IPS-18a (cell line): ENCODE results near the gene TMEM38A.
A peak's percentile ranks its signal among the peaks of the same experiment; 100 is the strongest.
"Not testable (repeated sequence)": the region's sequence is repeated elsewhere in the genome, so short reads cannot be mapped to it uniquely, and the experiment has no call there.

Experiments used
- H3K27ac ChIP-seq: one replicate; pipeline ENCODE4 v1.5.1; 2013; ENCODE audit warnings: low read length
- H3K27me3 ChIP-seq: one replicate; pipeline ENCODE4 v1.6.1; 2013; ENCODE audit warnings: mild to moderate bottlenecking, low read length; ENCODE audit not compliant: control insufficient read depth, insufficient read depth
- H3K36me3 ChIP-seq: one replicate; pipeline ENCODE4 v1.6.1; 2013; ENCODE audit warnings: low read depth, low read length; ENCODE audit not compliant: control insufficient read depth
- H3K4me1 ChIP-seq: one replicate; pipeline ENCODE4 v1.6.1; 2013; ENCODE audit warnings: low read depth, low read length; ENCODE audit not compliant: control insufficient read depth
- H3K4me3 ChIP-seq: one replicate; pipeline ENCODE4 v1.5.1; 2013; ENCODE audit warnings: low read length
- H3K9ac ChIP-seq: one replicate; pipeline ENCODE4 v1.6.1; 2013; ENCODE audit warnings: mild to moderate bottlenecking, low read length, moderate library complexity
- H3K9me3 ChIP-seq: one replicate; pipeline ENCODE4 v1.6.1; 2013; ENCODE audit warnings: low read depth, low read length; ENCODE audit not compliant: control insufficient read depth

The TMEM38A gene

DNA sequence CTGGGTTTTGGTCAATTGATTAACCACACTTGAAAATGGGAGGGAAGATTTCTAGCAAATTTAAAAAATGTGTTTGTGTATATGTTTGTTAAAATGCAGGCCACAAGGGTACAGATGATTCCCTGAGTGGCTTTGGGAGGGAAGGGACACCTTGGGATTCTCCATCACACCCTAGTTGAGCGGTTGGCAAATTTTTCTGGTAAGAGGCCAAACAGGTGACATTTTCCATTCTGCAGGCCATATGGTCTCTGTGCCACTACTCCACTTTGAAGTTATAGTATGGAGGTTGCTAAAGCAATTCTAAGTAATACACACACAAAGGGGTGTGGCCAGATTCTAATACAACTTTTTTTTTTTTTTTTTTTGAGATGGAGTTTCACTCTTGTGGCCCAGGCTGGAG lies 20.0 kb upstream of the TMEM38A start:
- Histone ChIP-seq H3K4me1 (no peaks in the 10 kb centered on the region), H3K4me3 (no peak overlapping the region), H3K27me3 (no peaks in the 10 kb centered on the region), H3K9me3 (no peaks in the 10 kb centered on the region), H3K36me3 (peaks cover 43% of the 10 kb centered on the region), H3K27ac (no peak overlapping the region), H3K9ac (no peak overlapping the region)

DNA sequence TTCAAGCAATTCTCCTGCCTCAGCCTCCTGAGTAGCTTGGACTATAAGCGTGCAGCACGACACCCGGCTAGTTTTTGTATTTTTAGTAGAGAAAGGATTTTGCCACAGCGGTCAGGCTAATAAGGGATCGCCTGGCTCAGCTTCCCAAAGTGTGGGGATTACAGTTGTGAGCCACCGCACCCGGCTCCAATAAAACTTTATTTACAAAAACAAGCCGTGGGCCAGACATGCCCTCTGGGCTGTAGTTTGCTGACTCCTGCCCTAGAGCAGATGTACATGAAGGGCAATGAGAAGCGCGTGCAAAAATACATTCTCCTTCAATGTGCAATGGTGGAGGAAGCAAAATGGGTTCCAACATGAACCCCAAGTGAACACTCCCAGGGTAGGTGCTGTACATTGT lies 19.2 kb upstream of the TMEM38A start:
- Histone ChIP-seq H3K9me3 (no peaks in the 10 kb centered on the region), H3K36me3 (peaks cover 50% of the 10 kb centered on the region), H3K4me1 (no peaks in the 10 kb centered on the region), H3K9ac (no peak overlapping the region), H3K4me3 (no peak overlapping the region), H3K27ac (no peak overlapping the region), H3K27me3 (no peaks in the 10 kb centered on the region)

DNA sequence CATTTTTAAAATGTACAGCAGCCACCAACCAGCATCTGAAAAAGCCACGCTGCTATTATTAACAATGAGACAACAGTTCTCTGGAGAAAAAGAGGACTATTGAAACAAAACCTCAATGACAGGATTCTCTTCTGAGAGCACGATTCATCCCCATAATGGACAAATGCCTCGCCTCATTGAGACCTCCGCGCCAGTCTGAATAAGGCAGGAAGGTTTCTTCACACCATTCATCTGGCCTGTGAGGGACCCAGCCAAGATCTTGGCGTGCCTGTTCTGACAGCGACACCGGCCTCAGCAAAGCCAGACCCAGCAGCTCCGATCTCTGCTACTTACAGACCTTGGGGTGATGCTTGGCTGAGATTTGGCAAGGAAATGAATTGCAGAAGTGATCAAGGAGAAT lies 15.8 kb upstream of the TMEM38A start:
- Histone ChIP-seq H3K9me3 (no peaks in the 10 kb centered on the region), H3K4me3 (no peak overlapping the region), H3K36me3 (peaks cover 61% of the 10 kb centered on the region), H3K27ac (no peak overlapping the region), H3K9ac (no peak overlapping the region), H3K27me3 (no peaks in the 10 kb centered on the region), H3K4me1 (no peaks in the 10 kb centered on the region)

DNA sequence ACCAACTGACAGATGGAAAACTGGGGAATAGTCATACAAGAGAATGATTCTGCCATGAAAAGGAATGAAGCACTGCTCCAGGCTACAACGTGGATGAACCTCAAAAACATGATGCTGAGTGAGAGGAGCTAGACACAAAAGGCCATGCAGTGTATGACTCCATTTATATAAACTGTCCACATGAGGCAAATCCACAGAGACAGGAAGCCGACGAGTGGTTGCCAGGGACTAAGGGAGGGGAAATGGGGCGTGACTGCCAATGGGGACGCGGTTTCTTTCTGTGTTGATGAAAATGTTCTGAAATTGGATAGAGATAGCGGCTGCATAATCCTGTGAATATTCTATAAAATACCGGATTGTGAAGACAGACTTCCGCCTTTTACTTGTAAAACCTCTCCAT lies 11.2 kb upstream of the TMEM38A start:
- Histone ChIP-seq H3K36me3 (peaks cover 77% of the 10 kb centered on the region), H3K4me3 (no peak overlapping the region), H3K4me1 (no peaks in the 10 kb centered on the region), H3K27ac (no peak overlapping the region), H3K27me3 (no peaks in the 10 kb centered on the region), H3K9me3 (no peaks in the 10 kb centered on the region), H3K9ac (no peak overlapping the region)

- no peak overlapping the region for H3K9ac ChIP-seq
- H3K4me1 ChIP-seq: no peaks in the 10 kb centered on the region
- H3K9me3 ChIP-seq: no peaks in the 10 kb centered on the region
- H3K27ac ChIP-seq: no peak overlapping the region
- H3K36me3 ChIP-seq: peaks cover 75% of the 10 kb centered on the region
- H3K27me3 ChIP-seq: no peaks in the 10 kb centered on the region
- no peak overlapping the region for H3K4me3 ChIP-seq
These were observed 10.1 kb upstream of the TMEM38A start for GRCh38 chr19:16650821-16651220.

GRCh38 chr19:16651421-16652188 lies 9.3 kb upstream of the TMEM38A start:
- not testable (repeated sequence) for H3K27ac ChIP-seq, H3K4me3 ChIP-seq, H3K4me1 ChIP-seq, H3K9me3 ChIP-seq, H3K9ac ChIP-seq, H3K27me3 ChIP-seq
- H3K36me3 ChIP-seq: peaks cover 68% of the 10 kb centered on the region

GRCh38 chr19:16652854-16653253 lies 8.1 kb upstream of the TMEM38A start:
- Histone ChIP-seq H3K27ac (no peak overlapping the region), H3K4me3 (no peak overlapping the region), H3K4me1 (no peaks in the 10 kb centered on the region), H3K36me3 (peaks cover 73% of the 10 kb centered on the region), H3K9me3 (no peaks in the 10 kb centered on the region), H3K27me3 (no peaks in the 10 kb centered on the region), H3K9ac (no peak overlapping the region)

DNA sequence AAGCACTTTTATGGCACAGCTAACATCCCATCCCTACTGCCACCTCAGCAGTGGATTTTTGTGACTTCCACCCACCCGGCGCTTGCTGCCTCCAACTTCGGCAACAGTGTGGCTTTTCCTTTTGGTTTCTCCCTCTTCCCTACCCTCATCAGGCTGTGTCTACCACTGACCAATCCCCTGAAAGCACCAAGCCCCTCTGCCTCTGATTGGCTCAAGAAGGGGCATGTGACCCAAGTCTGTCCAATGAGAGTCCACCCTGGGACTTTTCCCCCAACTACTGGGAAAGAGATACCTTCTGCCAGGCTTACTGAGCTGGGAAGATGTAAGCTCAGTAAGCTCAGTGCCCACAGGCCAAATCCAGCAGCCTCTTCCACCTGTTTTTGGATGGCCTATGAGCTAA lies 6.8 kb upstream of the TMEM38A start:
- Histone ChIP-seq H3K4me1 (no peaks in the 10 kb centered on the region), H3K9me3 (no peaks in the 10 kb centered on the region), H3K36me3 (peaks cover 85% of the 10 kb centered on the region), H3K4me3 (no peak overlapping the region), H3K27me3 (no peaks in the 10 kb centered on the region), H3K9ac (no peak overlapping the region), H3K27ac (no peak overlapping the region)

DNA sequence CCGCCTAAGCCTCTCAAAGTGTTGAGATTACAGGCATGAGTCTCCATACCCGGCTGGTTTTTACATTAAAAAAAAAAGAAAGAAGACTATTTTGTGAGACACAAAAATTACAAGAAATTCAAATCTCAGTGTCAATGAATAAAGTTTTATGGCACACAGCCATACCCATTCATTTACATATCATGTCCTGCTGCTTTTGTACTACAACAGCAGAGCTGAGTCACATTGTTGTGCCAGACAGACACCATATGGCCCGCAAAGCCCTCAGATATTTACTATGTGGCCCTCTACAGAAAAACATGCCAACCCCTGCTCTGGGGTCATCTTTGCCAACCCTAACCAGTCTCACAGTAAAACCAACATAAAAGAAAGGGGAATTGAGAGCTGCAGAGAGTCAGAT lies 6.3 kb upstream of the TMEM38A start:
- Histone ChIP-seq H3K36me3 (peaks cover 80% of the 10 kb centered on the region), H3K4me3 (no peak overlapping the region), H3K27ac (no peak overlapping the region), H3K27me3 (no peaks in the 10 kb centered on the region), H3K4me1 (no peaks in the 10 kb centered on the region), H3K9ac (no peak overlapping the region), H3K9me3 (no peaks in the 10 kb centered on the region)

GRCh38 chr19:16655727-16656126 lies 5.2 kb upstream of the TMEM38A start:
- H3K36me3 ChIP-seq: peaks cover 71% of the 10 kb centered on the region

GRCh38 chr19:16657384-16657783 lies 3.6 kb upstream of the TMEM38A start:
- no peak overlapping the region for H3K9ac ChIP-seq

More at GRCh38 chr19:16655727-16656126, 5.2 kb upstream of the TMEM38A start:
- Histone ChIP-seq H3K27ac (no peak overlapping the region), H3K9ac (no peak overlapping the region), H3K4me3 (no peak overlapping the region), H3K4me1 (no peaks in the 10 kb centered on the region), H3K27me3 (no peaks in the 10 kb centered on the region), H3K9me3 (no peaks in the 10 kb centered on the region)

GRCh38 chr19:16659464-16659831 lies 1.5 kb upstream of the TMEM38A start:
- H3K36me3 ChIP-seq: peaks cover 35% of the 10 kb centered on the region
- no peak overlapping the region for H3K27ac ChIP-seq

More at GRCh38 chr19:16657384-16657783, 3.6 kb upstream of the TMEM38A start:
- peaks cover 12% of the 10 kb centered on the region for H3K27me3 ChIP-seq
- H3K9me3 ChIP-seq: no peaks in the 10 kb centered on the region
- H3K36me3 ChIP-seq: peaks cover 55% of the 10 kb centered on the region
- H3K4me1 ChIP-seq: no peaks in the 10 kb centered on the region
- no peak overlapping the region for H3K4me3 ChIP-seq
- no peak overlapping the region for H3K27ac ChIP-seq

More at GRCh38 chr19:16659464-16659831, 1.5 kb upstream of the TMEM38A start:
- Histone ChIP-seq H3K27me3 (peaks cover 12% of the 10 kb centered on the region), H3K4me1 (no peaks in the 10 kb centered on the region), H3K9ac (peak overlapping the region; percentile 88), H3K4me3 (peak overlapping the region; percentile 96), H3K9me3 (no peaks in the 10 kb centered on the region)
